DMS 273 treated with DMSO at 0.1 percent for 48 hours (cell line): Measurements from ENCODE around the gene KCNMA1.

ENCODE experiments used
- DNase-seq: peaks from one replicate; lab custom pipeline; 2025; lab: John Stamatoyannopoulos, UW

The KCNMA1 gene

DNA sequence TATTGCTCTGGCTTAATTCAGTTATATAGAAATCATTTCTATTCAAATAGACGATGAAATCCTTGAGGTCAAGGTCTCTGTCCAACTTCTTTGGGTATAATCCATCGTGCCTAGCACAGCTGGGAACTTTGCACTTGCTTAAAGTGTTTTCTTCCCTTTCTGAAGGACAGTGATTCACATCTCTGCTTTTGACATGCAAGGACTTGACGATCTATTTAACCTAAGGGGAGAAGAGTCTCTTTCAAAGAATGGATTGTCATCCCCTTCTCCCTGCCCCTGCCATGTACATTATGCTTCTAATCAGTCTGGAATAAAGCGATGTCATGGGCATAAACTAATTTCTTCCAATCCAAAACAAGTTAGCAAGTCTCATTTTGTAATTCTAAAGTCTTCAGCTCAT lies 488.6 kb downstream of the KCNMA1 start:
- DNase-seq: no peak

DNA sequence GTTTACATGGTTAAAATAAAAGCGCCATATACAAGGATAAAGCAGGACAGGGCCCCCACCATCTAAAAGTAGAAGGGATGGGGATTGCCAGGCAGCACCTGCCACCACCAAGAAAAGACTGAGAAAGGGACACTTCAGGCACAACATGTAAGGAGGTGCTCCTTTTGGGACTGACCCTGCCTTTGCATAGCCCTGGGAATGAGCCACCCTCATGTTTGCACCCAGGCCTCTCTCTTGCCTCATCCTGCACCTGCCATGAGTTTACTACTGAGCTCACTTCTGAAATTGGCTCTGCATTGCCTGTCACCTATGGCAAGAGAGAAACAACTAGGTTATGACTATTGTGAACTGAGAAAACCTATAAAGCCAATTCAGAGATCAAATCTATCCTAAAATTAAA lies 489.7 kb downstream of the KCNMA1 start:
- no peak for DNase-seq

DNA sequence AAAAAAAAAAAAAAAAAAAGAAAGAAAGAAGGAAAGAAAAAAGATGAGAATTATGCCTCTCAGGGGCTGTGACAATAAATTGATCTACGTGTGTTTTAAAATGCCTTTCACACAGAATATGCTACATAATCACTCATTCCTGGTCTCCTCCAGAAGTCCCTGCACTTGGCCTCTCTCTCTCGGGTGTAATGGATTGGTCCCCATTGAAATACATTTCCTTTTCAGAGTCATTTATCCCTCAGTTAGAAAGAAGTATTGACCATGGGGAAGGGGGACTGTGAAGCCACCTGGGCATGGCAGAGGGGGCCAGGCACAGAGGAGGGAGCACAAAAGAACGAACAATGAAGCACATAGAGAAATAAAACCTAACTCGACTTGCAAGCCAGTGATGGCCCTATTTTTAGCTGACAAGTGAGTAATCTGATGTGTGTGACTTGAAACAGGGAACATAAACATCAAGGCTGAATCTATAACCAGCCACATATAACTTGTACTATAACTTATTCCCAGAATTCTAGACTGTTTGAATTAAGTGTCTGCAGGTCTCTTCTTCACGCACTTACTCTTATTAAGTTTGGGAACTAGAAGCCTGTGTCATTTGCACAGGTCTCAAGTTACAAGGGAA lies 490.8 kb downstream of the KCNMA1 start:
- DNase-seq: no peak

DNA sequence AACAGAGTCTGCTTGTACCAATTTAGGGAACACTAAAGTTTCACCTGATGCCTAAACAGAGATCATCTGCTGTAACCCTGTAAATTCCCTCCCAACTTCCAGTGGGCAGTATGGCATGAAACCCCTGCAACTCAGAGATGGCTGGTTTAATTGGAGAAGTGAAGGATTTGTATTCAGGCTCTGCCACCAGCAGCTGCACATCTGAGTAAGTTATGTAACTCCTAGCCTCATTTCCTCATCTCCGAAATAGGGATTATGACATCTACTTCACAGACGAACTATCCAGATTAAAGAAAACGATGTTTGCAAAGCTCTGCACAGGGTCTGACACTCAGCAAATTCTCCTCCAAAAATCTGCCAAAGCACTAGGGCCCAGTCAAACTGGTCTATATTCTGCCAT lies 493.0 kb downstream of the KCNMA1 start:
- no peak for DNase-seq

DNA sequence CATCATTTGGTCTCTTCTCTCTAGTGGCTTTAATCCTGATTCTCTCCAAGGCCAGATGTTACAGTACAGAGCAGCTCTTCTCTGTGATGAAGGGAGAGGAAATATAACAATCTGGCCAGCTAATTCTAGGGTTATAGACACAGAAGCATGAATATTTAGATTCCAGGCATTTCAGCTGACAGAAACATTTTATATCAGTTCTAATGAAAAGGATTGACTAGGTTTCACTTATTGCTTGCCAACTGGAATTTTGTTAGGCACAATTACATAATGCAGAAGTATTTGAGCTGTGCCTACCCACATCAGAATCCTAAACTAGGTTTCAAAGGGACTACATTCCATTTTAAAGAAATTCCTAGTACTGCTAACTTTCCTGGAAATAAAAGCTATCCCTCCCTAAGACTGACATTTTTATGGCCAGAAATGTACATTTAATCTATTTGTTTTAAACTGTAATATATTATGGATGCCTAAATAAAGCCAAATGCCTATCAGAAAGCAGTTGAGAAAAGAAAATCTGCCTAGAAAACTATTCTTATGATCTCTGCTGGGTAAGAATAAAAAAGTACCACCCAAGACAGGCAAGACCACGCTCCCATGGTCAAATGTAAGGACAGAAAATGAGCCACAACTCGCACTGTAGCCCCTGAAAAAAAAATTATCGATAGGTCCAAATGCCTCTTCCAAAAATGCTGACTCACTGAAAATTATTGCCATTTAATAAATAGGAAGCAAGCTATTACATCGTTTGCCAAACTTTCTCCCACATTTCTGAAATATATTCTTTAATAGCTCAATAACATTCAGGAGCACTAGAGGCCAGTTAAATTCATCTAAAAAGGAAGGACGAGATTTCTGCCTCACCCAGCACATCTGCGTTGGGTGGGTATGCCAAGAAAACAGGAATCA lies 498.1 kb downstream of the KCNMA1 start:
- no peak for DNase-seq

DNA sequence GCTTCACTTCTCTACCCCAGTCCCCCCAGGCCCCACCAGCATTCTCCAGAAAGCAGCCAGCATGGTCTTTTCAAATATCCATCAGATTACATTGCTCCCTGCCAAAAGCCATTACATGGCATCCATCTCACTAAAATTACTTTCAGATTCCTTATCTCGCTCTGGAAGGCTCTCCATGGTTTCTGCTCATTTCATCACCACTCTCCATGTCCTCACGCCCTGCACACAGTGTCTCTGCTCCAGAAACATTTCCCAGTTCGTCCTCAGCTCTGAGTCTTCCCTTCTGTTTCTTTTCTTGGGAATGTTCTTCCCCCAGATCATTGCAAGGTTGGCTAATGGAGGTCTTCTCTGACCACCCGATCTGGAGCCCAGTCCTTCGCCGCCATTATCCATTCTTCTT lies 499.1 kb downstream of the KCNMA1 start:
- DNase-seq: no peak

DNA sequence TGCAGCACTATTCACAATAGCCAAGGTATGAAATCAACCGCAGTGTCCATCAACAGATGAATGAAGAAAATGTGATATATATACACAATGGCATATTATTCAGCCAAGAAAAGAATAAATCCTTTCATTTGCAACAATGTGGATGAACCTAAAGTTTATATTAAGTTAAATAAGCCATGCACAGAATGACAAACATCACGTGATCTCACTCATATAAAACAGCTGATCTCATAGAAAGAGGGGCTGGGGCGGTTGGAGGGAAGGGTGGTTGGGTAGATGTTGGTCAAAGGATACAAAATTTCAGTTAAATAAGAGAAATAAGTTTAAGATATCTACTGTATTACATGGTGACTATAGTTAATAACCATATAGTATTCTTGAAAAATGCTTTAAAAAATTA lies 502.1 kb downstream of the KCNMA1 start:
- DNase-seq: no peak

DNA sequence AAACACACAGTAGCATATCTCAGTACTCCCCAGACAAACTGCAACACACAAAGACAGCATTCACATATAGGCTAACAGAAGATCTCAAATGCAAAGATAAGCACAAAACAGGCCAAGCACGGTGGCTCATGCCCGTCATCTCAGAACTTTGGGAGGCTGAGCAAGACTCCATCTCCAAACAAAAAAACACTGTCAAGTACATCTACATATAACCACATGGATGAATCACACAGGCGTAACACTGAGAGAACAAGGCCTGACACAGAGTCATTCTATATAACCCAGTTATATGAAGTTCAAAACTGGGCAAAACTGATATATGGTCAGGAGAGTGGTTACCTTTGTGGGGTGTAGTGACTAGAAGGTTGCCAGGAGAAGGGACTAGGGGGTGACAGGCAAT lies 506.4 kb downstream of the KCNMA1 start:
- DNase-seq: no peak

DNA sequence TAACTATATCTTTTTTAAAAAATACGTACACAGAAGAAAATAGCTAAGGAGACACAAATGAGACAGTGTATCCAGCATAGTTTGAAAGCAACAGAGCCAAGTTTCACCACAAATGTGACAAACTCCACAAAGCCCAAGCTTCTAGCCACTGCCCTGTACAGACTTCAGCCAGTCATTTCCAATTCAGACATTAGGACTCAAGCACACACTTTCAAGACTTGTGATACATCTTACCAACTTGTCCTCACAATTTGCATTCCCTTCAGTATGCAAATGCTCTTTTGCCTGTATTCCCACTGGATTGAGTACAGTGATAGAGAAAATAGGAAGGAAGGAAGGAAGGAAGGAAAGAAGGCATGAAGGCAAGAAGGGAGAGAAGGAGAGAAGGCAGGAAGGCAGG lies 510.4 kb downstream of the KCNMA1 start:
- no peak for DNase-seq

DNA sequence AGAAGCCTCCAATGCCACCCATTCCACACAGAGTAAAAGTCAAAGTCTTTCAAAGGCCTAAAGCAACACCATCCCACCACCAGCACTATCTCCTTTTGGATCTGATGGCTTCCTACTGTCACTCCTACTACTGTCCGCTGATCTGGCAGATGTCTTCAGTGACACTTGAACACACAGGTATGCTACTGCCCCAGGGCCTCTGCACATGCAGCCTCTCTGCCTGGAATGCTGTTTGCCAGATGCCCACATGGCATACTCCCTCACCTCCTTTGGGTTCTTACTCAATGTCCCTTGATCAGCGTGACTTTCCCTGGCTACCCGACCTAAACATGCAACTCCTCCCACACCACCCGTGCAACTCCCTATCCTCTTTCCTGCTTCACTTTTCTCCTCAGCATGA lies 512.4 kb downstream of the KCNMA1 start:
- DNase-seq: no peak

DNA sequence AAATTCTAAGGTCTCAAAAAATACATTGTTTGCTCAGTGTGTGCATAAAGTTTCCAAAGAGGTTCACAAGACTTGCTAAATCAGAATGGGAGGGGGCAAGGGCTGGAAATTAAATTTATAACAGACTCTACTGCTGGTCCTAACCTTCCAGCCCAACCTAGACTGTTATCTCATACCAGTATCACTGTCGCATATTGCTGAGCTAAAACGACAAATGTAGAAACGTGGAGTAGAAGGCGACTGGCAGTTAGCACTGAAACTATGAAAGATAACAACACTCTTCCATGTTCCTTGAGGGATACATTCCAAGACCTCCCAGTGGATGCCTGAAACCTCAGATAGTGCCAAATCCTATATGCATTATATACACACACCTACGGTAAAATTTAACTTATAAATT lies 514.3 kb downstream of the KCNMA1 start:
- no peak for DNase-seq

DNA sequence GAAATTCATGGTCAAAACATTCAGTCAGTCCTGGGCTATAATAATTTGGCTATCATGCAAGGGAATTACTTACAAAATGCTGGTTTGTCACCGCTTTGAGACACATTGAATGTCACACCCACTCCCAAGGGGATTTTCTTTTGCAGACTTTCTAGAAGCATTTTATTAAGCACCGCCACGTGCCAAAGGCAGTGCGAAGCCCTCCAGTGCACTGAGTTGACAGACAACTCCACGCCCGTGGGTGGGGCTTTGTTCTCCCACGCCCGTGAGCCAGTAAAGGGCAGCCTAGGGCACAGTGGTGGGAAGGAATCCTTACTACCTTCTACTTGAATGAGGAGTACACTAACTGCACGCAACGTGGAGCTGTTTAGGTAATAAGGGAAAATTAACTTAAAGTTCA lies 515.8 kb downstream of the KCNMA1 start:
- DNase-seq: no peak

DNA sequence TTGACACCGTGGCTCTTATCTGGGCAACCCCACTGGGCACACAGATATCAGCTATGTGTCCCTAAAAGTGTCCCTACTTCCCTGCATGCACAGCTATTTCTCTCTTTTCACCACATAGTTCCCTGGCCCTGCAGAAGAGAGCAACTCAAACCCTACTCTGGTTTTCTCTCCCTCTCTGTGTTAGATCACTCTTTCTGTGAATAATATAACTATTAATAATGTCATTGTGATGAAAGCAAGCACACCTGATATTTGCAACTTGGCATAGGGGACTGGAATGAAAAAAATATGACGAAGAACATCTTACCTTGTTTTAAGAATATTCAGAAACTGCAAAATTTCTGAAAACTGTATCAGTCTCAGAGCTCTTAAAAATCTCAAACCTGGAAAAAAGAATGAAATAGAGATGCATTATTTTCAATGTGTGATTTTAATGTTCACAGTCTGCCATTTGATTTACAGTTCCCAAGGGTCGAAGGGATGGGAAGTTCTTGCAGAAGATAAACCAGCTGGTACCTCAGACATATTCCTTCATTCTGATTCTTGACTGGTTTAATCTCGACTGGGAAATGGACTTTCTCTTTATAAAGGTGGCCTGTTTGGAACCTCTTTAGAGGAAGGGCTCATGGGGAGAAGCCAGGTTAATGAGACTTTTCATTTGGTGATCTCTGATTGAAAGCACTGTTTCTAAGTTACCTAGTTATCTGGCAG lies 516.8 kb downstream of the KCNMA1 start:
- no peak for DNase-seq

DNA sequence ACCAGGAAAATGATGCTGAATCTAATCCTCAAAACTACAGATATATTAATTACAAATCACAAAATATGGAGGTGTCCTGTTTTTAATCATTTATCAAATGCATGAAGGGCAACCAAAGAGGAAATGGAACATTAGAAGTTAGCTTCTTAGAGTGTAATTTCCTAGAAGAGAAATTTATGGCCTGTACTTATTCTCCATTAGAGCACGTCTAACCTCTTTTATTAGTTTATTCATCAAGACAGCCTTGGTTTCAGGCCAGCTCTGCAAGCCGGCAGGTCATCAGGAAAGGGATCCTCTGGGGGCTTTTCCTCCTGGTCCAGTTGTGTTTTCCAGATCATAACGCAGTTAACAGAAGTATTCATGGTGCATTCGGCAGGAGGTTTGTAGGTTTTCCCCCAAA lies 517.6 kb downstream of the KCNMA1 start:
- DNase-seq: no peak

DNA sequence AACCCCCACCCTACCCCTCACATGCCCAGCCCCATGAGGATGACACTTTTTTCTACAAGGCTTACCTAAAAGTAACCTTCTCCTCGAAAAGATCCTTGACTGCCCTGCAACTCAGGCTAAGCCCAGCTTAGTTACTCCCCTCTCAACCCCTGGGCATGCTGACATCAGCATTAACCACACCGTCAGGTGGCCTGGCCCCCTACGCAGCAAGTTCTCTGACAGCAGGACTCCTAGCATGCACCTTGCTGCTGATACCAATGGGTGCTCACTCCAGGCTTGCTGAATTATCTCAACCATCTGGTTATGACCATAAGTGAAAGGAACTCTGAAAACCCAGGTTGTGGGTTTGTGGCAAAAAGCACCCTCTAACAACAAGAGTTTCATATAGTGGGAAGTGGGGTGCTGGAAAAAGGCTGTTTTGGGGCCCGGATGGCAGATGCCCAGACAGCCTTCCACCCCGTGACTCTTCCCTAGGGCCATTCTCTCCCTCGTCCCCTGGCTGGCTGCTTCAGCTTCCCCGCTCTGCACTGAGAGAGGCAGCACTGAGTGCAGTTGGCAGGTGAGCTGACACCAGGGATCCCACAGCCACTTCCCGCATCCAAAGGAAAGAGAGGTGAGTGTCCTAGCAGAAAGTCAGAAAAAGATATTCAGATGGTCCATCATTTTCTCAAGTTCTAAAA lies 518.9 kb downstream of the KCNMA1 start:
- no peak for DNase-seq

DNA sequence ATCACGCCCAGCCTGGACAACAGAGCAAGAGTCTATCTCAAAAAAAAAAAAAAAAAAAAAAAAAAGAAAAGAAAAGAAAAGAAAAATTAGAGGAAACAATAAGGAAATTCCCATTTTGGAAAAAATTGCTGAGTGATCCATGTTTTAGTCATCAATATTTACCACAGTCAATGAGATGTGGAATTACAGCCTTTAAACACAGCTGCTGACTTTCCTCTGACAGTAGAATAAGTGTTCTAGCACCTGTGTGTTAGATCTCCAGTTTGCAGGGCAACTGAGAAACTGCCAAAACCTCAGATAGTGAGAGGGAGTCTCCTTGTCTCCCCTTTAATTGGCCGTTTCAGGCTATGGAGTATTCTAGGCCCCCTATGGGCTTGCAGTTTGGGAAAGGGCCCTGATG lies 520.1 kb downstream of the KCNMA1 start:
- DNase-seq: no peak

DNA sequence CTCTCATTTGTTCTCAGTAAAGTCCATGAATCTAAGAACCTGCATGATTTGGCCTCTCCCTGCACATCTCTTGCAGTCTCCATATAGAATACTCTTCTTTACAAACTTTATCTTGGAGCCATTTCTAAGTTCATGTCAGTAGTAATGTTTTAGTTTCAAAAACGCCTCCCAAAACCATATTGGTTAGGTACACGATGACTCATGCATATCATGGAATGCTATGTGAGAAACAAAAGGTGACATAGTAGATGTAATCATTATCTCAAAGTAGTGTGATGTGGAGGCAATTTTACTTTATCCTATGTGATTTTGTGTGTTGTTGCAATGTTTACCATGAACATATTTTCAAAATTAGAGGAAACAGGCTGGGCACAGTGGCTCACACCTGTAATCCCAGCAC lies 520.7 kb downstream of the KCNMA1 start:
- DNase-seq: no peak

DNA sequence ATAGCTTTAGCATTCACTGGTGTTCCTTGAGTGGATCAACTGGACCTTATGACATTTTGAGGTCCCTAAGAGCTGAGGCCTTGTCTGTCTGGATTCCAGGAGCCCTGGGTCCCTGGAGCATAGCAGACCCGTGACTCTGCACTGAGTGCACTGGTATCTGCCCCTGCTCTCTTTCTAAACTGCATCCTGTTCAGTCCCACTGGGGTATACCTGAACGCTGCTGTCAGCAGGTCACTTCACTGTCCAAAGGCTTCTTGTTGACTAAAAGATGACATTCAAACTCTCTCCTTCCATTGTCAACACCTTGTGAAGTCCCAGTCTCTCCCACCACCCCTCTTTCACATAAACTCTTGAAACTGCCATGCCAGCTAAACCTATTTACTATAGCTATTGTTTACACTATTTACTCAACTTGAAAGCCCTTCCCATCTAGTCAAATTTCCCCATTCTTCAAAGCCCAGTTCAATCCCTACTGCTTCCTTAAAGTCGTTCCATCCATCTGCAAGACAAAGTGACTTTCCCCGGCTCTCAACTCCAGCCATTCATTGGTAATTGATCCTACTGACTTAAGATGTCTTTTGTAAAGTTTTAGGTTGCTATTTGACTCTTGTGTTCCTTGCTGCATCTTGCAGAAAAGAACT lies 523.3 kb downstream of the KCNMA1 start:
- no peak for DNase-seq

DNA sequence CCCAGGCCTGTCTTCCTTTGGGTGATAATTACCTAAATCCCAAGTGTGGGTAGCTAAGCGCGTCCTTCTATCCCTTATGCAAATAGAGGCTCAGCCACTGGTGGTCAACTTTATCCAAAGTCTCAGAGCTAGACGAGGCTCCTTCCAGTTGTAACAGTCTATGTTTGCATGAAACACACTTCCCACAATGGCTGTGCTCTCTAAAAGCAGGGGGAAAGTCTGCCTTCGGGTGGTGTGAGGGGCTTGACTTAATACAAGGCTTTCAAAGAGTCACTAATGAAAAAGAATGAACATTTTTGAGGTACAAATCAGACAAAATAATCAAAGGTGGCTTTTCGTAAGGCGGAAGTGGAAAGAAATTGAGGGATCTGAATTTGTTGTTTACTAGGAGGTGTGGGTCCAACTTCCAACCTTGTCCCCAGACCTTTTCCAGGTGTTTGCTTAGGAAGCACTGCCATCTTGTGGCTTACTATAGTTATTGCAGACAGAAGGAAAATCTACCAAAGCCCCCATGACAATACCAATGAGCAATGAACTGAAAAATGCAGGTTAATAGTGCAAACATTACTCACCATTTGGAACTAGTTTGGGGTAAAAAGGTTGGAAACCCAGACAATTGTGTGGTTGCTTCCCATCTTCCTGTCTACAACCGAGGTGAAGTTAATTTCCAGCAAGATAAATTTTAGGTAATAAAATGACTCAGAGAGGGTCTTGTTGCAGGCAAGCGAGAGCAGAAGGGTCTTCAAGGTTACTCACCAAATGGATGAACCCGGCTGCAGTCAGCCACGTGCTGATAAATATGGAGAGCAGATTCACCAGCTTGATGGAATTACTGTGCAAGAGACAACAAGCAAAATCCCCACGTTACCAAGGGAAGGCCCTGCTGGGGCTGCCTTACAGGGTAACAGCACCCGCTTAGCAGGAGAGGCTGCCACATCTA lies 525.7 kb downstream of the KCNMA1 start:
- no peak for DNase-seq

DNA sequence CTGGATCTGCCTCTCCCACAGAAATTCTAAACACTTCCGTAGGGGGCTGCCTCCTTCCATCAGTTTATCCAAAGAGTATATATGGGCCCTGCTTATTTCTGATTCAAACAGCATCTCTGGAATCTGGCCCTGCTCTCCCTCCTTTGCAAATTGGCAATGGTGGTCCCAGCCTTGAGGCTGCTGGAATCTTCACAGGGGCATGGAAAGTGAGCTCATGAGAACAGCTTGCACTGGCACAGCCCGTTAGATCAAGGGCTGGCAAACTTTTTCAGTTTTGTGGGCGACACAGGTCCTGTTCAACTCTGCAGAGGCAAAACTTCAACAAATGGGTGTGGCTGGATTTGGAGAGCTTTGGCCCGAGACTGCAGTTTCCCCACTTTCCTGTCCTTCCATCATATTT lies 526.9 kb downstream of the KCNMA1 start:
- DNase-seq: no peak
